Pancreas (tissue), 10 donors: ENCODE results near the gene LMF1. TPM values are rescaled to one million over a fixed set of nuclear protein-coding genes. Genes with fewer than 3 reads are reported as not detected.

Experiments used
- ATAC-seq, 4 donors: fragments of 200-7000 bp; cut with Tn5 transposase; one replicate each; pipeline versions ENCODE4 v1.8.0 to v1.9.1; 2020; ENCODE audit warnings: mild to moderate bottlenecking in 4 of 4, moderate library complexity in 4 of 4
- DNase-seq, 6 donors: peaks; one replicate each; pipeline ENCODE4 v3.0.0-alpha.2; 2020
- FAIRE-seq: peaks from 2 replicates; lab custom pipeline; 2012; peaks lifted over from hg19 to GRCh38; lab: Jason Lieb, UNC
- H3K27ac ChIP-seq, 4 donors: fragments of 200-600 bp; sonication (generic); 1 replicate in 3 of 4; 2 replicates in 1 of 4; pipeline versions ENCODE4 v1.5.0 to v1.8.0; 2020
- H3K27me3 ChIP-seq, 4 donors: fragments of 200-600 bp; one replicate each; pipeline ENCODE4 v1.8.0; 2021
- H3K36me3 ChIP-seq, 3 donors: fragments of 200-600 bp; sonication (generic) in 1 of 3; one replicate each; pipeline versions ENCODE4 v1.5.0 to v1.8.0; 2020 to 2021
- H3K4me1 ChIP-seq, 3 donors: fragments of 200-600 bp; one replicate each; pipeline ENCODE4 v1.8.0; 2021
- H3K4me3 ChIP-seq, 4 donors: fragments of 200-600 bp; sonication (generic) in 2 of 4; one replicate each; pipeline versions ENCODE4 v1.5.0 to v1.8.0; 2020 to 2021
- H3K9me3 ChIP-seq, 4 donors: fragments of 200-600 bp; one replicate each; pipeline ENCODE4 v1.8.0; 2021
- WGBS, 2 donors: extraction: QIAGEN DNeasy Blood & Tissue Kit; methylation state at CpG; one replicate each; pipeline ENCODE4 v1.1.7; 2013; 5-methylcytosine and 5-hydroxymethylcytosine counted together
- intact Hi-C, 3 donors: fragments of 100-400 bp; cut with DNase I; formaldehyde crosslinking; loops; one replicate each; pipeline versions ENCODE4 v1.11.1 to v1.14.2; 2022
- polyA plus RNA-seq, 2 donors: library from polyadenylated mRNA; stranded (reverse); fragments of 200-250 nt; gene quantifications; one replicate each; pipeline ENCODE4 v1.2.3, GENCODE V29; 2013
- total RNA-seq, 6 donors: library from RNA; stranded (reverse); fragmentation: NEBNext Ultra II Directional in 4 of 6; extraction: Animal tissue kit (Norgen Biotek cat#: 25700) in 4 of 6; gene quantifications; one replicate each; pipeline versions ENCODE4 v1.2.1 to v1.2.4, GENCODE V29; 2021 to 2023
- TF ChIP-seq, protein P1 (sequence below), 4 donors: fragments of 200-600 bp; sonication (generic) in 3 of 4; IDR thresholded peaks; one replicate each; pipeline versions ENCODE4 v1.5.0 to v1.8.0; 2021; ENCODE audit warnings: antibody characterized with exemption in 4 of 4
- donor health status: healthy with polysubstance abuse.
- donor health status: DM: no; HTN: no; CAD: no; lungs with moderate emphysema.
- donor health status: DM: no; HTN: no; CAD: no.
- donor health status: control.
- donor health status: control.
- donor health status: Bipolar disorder and iron deficiency.
- donor health status: DM: yes; HTN: yes; CAD: no.
- donor health status: DM: no; HTN: no; CAD: no.
- donor health status: DM: no; HTN: no; CAD: no.
- donor health status: DM: yes; HTN: yes; CAD: no.

The LMF1 gene
- total and polyA plus RNA-seq, 8 donors: 9.3 to 64.6 (median 15.7) TPM

DNA sequence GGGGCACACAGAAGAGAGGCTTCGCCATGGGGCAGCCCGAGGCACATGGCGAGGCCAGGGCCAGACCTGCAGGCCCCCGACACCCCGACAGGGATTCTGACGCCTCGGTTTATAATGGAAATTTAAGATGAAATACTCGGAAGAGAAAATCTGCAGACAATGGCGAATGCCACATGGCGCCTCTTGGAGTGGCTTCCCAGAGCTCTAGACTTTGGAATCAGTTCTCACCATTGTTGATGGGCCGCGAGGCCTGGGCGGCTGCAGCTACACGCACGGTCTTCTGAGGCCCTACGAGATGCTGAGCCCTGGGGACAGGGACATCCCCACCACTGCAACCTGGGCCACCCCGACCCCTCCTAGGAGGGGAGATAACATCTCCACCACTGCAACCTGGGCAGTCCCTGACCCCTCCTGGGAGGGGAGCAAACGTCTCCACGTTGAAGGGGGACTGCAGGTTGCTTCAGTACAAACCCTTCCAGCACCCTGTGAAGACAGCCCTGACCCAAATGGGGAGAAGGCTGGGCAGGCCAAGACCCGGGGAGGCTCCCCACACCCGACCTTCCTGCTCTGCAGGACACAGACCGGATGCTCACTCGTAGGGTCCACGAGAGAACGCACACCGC is 56.9 kb downstream of the LMF1 start:
- FAIRE-seq (no peak), ATAC-seq (no peak), DNase-seq (peak in 1 of 6 donors; percentile 42)
- WGBS, 2 donors: 96 to 98% methylated on average over 26 of the region's 26 CpGs
- Histone ChIP-seq H3K27me3 (no peaks in the 10 kb centered on the region), H3K9me3 (no peaks in the 10 kb centered on the region), H3K4me3 (no peak overlapping the region), H3K36me3 (no peaks in the 10 kb centered on the region), H3K27ac (no peak overlapping the region), H3K4me1 (peaks cover 0 to 4% (median 0%) of the 10 kb centered on the region in 3 donors)
- TF ChIP-seq, protein P1, sequence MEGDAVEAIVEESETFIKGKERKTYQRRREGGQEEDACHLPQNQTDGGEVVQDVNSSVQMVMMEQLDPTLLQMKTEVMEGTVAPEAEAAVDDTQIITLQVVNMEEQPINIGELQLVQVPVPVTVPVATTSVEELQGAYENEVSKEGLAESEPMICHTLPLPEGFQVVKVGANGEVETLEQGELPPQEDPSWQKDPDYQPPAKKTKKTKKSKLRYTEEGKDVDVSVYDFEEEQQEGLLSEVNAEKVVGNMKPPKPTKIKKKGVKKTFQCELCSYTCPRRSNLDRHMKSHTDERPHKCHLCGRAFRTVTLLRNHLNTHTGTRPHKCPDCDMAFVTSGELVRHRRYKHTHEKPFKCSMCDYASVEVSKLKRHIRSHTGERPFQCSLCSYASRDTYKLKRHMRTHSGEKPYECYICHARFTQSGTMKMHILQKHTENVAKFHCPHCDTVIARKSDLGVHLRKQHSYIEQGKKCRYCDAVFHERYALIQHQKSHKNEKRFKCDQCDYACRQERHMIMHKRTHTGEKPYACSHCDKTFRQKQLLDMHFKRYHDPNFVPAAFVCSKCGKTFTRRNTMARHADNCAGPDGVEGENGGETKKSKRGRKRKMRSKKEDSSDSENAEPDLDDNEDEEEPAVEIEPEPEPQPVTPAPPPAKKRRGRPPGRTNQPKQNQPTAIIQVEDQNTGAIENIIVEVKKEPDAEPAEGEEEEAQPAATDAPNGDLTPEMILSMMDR (IDR thresholded peaks at IDR 0.05): no peak
- intact Hi-C loops: no loop called here

DNA sequence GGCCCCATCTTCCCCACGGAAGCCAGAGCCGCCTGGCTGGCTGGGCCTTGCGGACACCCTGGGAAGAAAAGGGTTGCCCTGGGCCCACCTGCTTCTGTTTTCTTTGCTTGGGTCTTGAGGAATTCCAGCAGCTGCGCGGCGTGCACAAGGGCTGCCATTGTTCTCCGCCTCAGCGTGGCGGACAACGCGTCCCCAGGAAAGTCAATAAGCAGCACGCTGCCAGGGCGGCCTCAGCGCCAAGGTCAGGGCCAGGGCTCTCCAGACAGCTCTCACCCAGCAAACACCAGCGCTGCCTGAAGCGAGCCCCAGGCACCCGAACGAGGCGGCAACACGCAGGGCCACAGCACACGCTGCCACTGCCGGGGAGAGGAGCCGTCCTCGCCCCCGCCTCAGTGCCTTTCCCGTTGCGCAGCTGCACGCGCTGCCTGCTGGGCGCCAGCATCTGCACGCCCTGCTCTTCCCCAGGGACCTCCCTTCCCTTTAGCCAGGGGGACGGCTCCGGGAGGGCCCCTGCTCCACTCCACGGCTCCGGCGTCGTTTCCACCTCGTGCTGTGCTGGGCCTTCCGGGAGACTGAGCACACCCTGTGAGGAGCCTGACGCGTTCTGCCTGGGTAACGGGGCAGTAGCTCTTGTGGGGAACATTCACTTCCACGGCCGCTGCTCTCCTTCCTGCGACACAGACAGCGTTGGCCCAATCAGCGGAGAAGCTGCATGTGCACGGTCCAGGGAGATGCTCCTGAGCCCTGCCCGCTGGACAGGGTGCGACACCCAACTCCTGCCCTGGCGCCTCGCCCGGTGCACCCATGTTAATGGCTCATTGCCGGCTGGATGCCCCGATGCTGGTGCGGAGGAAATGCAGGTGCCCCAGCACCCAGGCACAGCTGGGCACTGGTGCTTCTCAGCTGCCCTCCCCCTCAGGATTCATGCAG is 57.8 kb downstream of the LMF1 start:
- FAIRE-seq: no peak
- peak in 4 of 6 donors; percentile 67 to 89 (median 72) for DNase-seq
- WGBS, 2 donors: 63 to 72% methylated on average over 53 to 56 of the region's 56 CpGs
- Histone ChIP-seq H3K4me1 (peaks cover 0 to 4% (median 0%) of the 10 kb centered on the region in 3 donors), H3K4me3 (no peak overlapping the region), H3K27me3 (no peaks in the 10 kb centered on the region), H3K9me3 (no peaks in the 10 kb centered on the region), H3K36me3 (no peaks in the 10 kb centered on the region), H3K27ac (peak overlapping the region in 3 of 4 donors; percentile 44 to 83 (median 71))
- ATAC-seq: peak in 3 of 4 donors; percentile 76 to 90 (median 89)
- TF ChIP-seq, protein P1 (IDR thresholded peaks at IDR 0.05): no peak
- intact Hi-C loops: no loop called here

DNA sequence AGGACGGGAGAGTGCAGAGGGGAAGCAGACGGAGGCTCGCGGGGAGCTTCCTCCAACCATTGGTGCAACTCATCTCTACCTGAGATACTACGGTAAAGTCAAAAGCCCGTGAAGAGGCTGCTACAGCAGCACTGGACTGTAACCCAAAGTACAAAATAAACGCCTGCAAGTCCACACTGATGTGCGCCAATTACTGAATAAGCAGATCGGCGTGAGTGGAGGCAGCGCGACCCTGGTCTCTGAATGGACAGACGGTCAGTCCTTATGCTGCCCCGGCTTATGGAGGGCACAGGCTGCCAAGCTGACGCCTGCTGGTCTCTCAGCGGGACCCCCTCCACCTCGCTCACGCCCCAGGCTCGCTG is 58.5 kb downstream of the LMF1 start:
- H3K27me3 ChIP-seq: no peaks in the 10 kb centered on the region
- no peak for DNase-seq
- intact Hi-C loops: no loop called here
- H3K27ac ChIP-seq: peak overlapping the region in 3 of 4 donors; percentile 44 to 83 (median 71)
- ATAC-seq: peak in 2 of 4 donors; percentile 11 to 14
- TF ChIP-seq, protein P1 (IDR thresholded peaks at IDR 0.05): no peak
- no peaks in the 10 kb centered on the region for H3K36me3 ChIP-seq
- FAIRE-seq: no peak
- H3K4me3 ChIP-seq: no peak overlapping the region
- WGBS, 2 donors: 86 to 89% methylated on average over 19 of the region's 19 CpGs
- no peaks in the 10 kb centered on the region for H3K9me3 ChIP-seq
- peaks cover 0 to 4% (median 0%) of the 10 kb centered on the region in 3 donors for H3K4me1 ChIP-seq

DNA sequence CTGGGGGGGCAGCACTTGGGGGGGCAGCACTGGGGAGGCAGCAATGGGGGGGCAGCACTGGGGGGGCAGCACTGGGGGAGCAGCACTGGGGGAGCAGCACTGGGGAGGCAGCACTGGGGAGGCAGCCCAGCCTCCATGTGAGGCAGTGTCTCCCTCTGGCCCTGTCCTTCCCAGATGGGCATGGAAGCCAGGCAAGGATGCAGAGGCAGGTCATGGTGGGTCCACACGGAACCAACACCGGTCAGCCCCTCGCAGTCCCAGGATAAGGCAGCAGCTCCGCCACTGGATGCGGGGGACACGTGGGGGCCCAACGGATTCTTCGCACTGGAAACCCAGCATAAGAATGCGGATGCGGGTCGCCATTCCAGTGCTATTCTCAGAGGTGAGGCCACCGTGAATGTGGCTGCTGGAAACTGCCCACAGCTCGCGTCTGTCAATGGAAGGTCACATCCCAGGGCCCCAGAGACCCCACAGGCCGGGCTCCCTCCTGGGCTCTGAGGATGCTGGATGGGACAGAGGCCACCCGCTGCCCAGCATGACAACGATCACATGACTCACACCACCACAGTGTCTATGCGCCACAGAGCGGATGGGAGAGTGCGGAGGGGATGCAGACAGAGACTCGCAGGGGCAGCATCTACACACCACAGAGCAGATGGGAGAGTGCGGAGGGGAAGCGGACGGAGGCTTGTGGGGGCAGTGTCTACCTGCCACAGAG is 59.0 kb downstream of the LMF1 start:
- TF ChIP-seq, protein P1 (IDR thresholded peaks at IDR 0.05): no peak
- Histone ChIP-seq H3K36me3 (no peaks in the 10 kb centered on the region), H3K27me3 (no peaks in the 10 kb centered on the region), H3K4me3 (no peak overlapping the region), H3K9me3 (no peaks in the 10 kb centered on the region), H3K27ac (peak overlapping the region in 2 of 4 donors; percentile 71 to 83), H3K4me1 (peaks cover 0 to 4% (median 0%) of the 10 kb centered on the region in 3 donors)
- intact Hi-C loops: no loop called here
- no peak for ATAC-seq
- peak in 1 of 6 donors; percentile 51 for DNase-seq
- no peak for FAIRE-seq
- WGBS, 2 donors: 96 to 98% methylated on average over 24 of the region's 24 CpGs
